Sigmoid colon (tissue), 7 donors: ENCODE data around the gene NSMF. TPM values are rescaled to one million over a fixed set of nuclear protein-coding genes. Genes with fewer than 3 reads are reported as not detected.
A peak's percentile ranks its signal among the peaks of the same experiment; 100 is the strongest.

Experiments
- DNase-seq: peaks from one replicate; pipeline ENCODE4 v3.0.0-alpha.2; 2019
- H3K27ac ChIP-seq, 4 donors: fragments of 200-600 bp; sonication (generic); one replicate each; pipeline ENCODE4 v1.5.1; 2016 to 2019; ENCODE audit warnings: mild to moderate bottlenecking in 1 of 4
- H3K27me3 ChIP-seq, 3 donors: fragments of 200-600 bp; sonication (generic); one replicate each; pipeline ENCODE4 v1.5.1; 2019; ENCODE audit warnings: mild to moderate bottlenecking in 1 of 3
- H3K36me3 ChIP-seq, 4 donors: fragments of 200-600 bp; sonication (generic); one replicate each; pipeline ENCODE4 v1.5.1; 2016 to 2019
- H3K4me1 ChIP-seq, 4 donors: fragments of 200-600 bp; sonication (generic); one replicate each; pipeline ENCODE4 v1.5.1; 2017 to 2019
- H3K4me3 ChIP-seq, 4 donors: fragments of 200-600 bp; sonication (generic); one replicate each; pipeline ENCODE4 v1.5.1; 2017 to 2019; ENCODE audit warnings: mild to moderate bottlenecking in 2 of 4, moderate library complexity in 1 of 4
- H3K9me3 ChIP-seq, 4 donors: fragments of 200-600 bp in 3 of 4; sonication (generic) in 3 of 4; one replicate each; pipeline versions ENCODE4 v1.5.1 to v1.6.1; 2013 to 2019
- EP300 ChIP-seq, 4 donors: sonication (generic); formaldehyde crosslinking; IDR thresholded peaks; one replicate each; pipeline ENCODE4 v1.6.1; 2017; ENCODE audit warnings: antibody characterized with exemption in 4 of 4
- POLR2A ChIP-seq, 2 donors: fragments of 450-650 bp; IDR thresholded peaks; one replicate each; pipeline ENCODE4 v1.6.1; 2016; ENCODE audit warnings: antibody characterized with exemption in 2 of 2, mild to moderate bottlenecking in 2 of 2, moderate library complexity in 2 of 2
- POLR2AphosphoS5 ChIP-seq, 4 donors: sonication (generic); formaldehyde crosslinking; IDR thresholded peaks; one replicate each; pipeline ENCODE4 v1.6.1; 2017; ENCODE audit warnings: antibody characterized with exemption in 4 of 4
- WGBS, 2 donors: extraction: QIAGEN DNeasy Blood & Tissue Kit; methylation state at CpG; one replicate each; pipeline ENCODE4 v1.1.7; 2013; 5-methylcytosine and 5-hydroxymethylcytosine counted together
- intact Hi-C: fragments of 100-400 bp; cut with DNase I; formaldehyde crosslinking; loops from one replicate; pipeline ENCODE4 v1.15.1; 2023
- polyA plus RNA-seq, 3 donors: library from polyadenylated mRNA; stranded (reverse); fragments of 200-250 nt; gene quantifications; one replicate each; pipeline ENCODE4 v1.2.3, GENCODE V29; 2013
- total RNA-seq, 4 donors: library from RNA; depleted of rRNA; stranded (reverse); fragments of >200 nt; gene quantifications; one replicate each; pipeline ENCODE4 v1.1.0, GENCODE V29; 2016
- TF ChIP-seq, protein P1 (sequence below), 4 experiments: fragments of 450-650 bp in 3 of 4; fragments of 200-600 bp in 1 of 4; IDR thresholded peaks; one replicate each; pipeline ENCODE4 v1.5.1; 2016 to 2019; ENCODE audit warnings: antibody characterized with exemption in 4 of 4, mild to moderate bottlenecking in 3 of 4, moderate library complexity in 2 of 4
- donor health status: healthy with polysubstance abuse.
- donor health status: Bipolar disorder and iron deficiency.
- donor health status: healthy.

The NSMF gene
- total and polyA plus RNA-seq, 7 donors: 21.8 to 50.4 (median 31.2) TPM

DNA sequence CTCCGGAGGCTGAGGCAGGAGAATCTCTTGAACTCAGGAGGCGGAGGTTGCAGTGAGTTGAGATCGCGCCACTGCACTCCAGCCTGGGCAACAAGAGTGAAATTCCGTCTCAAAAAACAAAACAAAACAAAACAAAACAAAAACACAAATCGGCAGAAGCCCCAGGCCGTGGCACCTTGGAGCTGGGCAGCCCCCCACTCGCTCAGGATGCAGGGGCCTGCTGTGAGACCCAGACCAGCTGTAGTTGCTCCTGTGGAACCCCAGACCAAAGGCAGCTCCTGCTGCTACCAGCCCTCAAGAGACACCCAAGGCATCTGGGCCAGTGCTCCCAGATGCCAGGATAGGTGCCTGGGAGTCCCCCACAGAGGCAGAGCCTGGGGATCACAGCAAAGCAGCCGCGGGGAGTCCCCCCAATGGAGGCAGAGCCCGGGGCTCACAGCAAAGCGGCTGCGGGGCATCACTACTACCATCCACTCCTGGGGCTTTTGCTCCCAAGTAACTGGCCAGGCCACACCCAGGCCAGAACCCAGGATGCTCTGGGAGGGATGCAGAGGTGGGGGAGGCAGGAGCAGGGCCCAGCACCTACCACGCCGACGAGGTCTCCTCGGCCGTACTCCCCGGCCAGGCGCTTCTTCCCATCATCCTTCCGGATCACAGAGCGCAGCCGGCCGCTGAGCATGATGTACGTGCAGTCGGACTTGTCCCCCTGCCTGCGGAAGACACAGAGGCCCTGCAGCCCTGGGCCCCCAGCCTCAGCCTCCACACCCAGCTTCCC is 37.7 kb upstream of the NSMF start:
- no peaks in the 10 kb centered on the region for H3K9me3 ChIP-seq
- H3K4me3 ChIP-seq: no peak overlapping the region
- TF ChIP-seq POLR2A (IDR thresholded peaks at IDR 0.05): no peak
- TF ChIP-seq, protein P1, sequence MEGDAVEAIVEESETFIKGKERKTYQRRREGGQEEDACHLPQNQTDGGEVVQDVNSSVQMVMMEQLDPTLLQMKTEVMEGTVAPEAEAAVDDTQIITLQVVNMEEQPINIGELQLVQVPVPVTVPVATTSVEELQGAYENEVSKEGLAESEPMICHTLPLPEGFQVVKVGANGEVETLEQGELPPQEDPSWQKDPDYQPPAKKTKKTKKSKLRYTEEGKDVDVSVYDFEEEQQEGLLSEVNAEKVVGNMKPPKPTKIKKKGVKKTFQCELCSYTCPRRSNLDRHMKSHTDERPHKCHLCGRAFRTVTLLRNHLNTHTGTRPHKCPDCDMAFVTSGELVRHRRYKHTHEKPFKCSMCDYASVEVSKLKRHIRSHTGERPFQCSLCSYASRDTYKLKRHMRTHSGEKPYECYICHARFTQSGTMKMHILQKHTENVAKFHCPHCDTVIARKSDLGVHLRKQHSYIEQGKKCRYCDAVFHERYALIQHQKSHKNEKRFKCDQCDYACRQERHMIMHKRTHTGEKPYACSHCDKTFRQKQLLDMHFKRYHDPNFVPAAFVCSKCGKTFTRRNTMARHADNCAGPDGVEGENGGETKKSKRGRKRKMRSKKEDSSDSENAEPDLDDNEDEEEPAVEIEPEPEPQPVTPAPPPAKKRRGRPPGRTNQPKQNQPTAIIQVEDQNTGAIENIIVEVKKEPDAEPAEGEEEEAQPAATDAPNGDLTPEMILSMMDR (IDR thresholded peaks at IDR 0.05): no peak
- TF ChIP-seq POLR2AphosphoS5 (IDR thresholded peaks at IDR 0.05): no peak
- TF ChIP-seq EP300 (IDR thresholded peaks at IDR 0.05): no peak
- peak; percentile 28 for DNase-seq
- peaks cover 0 to 34% (median 0%) of the 10 kb centered on the region in 4 donors for H3K36me3 ChIP-seq
- no peaks in the 10 kb centered on the region for H3K4me1 ChIP-seq
- no peak overlapping the region for H3K27ac ChIP-seq
- no peaks in the 10 kb centered on the region for H3K27me3 ChIP-seq
- 95 to 96% methylated on average over 27 of the region's 27 CpGs for WGBS, 2 donors
- intact Hi-C loops: no loop called here

DNA sequence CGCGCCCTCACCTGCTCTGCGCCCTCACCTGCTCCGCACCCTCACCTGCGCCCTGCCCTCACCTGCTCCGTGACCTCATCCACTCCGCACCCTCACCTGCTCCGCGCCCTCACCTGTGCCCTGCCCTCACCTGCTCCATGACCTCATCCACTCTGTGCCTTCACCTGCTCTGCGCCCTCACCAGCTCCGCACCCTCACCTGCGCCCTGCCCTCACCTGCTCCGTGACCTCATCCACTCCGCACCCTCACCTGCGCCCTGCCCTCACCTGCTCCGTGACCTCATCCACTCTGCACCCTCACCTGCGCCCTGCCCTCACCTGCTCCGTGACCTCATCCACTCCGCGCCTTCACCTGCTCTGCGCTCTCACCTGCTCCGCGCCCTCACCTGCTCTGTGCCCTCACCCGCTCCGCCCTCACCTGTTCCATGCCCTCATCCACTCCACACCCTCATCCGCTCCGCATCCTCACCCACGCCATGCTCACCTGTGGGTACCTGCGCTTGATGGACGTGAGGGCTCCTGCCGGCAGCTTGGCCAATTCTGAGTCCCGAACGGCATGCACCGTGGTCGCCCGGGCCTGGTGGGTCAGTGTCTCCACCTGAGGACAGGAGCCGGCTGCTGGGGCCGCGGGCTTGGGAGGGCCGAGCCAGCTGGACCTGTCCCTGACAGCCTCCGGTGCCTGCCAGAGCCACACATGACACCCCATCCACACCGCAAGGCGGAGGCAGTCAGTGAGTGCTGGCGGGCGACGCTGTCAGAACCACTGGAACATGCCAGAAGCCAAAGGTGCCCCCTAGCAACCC is 35.6 kb upstream of the NSMF start:
- intact Hi-C loops: no loop called here
- no peak overlapping the region for H3K27ac ChIP-seq
- 67 to 95% methylated on average over 46 of the region's 46 CpGs for WGBS, 2 donors
- TF ChIP-seq, protein P1 (IDR thresholded peaks at IDR 0.05): no peak
- TF ChIP-seq POLR2AphosphoS5 (IDR thresholded peaks at IDR 0.05): no peak
- no peak for TF ChIP-seq POLR2A (IDR thresholded peaks at IDR 0.05)
- no peak for TF ChIP-seq EP300 (IDR thresholded peaks at IDR 0.05)
- no peaks in the 10 kb centered on the region for H3K27me3 ChIP-seq
- no peaks in the 10 kb centered on the region for H3K4me1 ChIP-seq
- H3K9me3 ChIP-seq: no peaks in the 10 kb centered on the region
- H3K36me3 ChIP-seq: peaks cover 0 to 20% (median 0%) of the 10 kb centered on the region in 4 donors
- DNase-seq: no peak
- H3K4me3 ChIP-seq: no peak overlapping the region

DNA sequence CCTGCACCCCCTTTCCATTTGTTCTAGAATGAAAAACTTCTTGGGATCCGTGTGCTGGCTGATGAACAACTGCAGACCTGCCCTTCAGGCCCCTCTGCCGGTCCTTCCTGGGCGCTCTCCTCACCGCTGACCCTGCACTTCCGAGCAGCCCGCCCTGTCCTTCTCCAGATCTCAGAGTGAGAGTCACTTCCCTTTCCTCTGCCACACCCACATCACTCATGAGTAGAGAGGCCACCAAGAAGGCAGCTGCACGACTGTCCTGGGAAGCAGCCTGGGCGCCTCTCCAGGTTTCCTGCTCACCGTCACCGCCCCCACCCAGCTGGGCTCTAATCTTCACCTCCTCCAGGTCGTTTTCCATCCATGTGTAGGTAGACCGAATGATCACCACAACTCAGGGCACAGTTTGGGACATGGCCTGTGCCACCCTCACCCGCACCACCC is 35.0 kb upstream of the NSMF start:
- TF ChIP-seq EP300 (IDR thresholded peaks at IDR 0.05) (no peak), POLR2AphosphoS5 (IDR thresholded peaks at IDR 0.05) (no peak), POLR2A (IDR thresholded peaks at IDR 0.05) (no peak)
- TF ChIP-seq, protein P1 (IDR thresholded peaks at IDR 0.05): no peak
- Histone ChIP-seq H3K36me3 (peaks cover 0 to 20% (median 0%) of the 10 kb centered on the region in 4 donors), H3K9me3 (no peaks in the 10 kb centered on the region), H3K27ac (no peak overlapping the region), H3K4me1 (no peaks in the 10 kb centered on the region), H3K27me3 (no peaks in the 10 kb centered on the region), H3K4me3 (no peak overlapping the region)
- WGBS, 2 donors: 20 to 69% methylated on average over 13 of the region's 13 CpGs
- no peak for DNase-seq
- intact Hi-C loops: no loop called here

DNA sequence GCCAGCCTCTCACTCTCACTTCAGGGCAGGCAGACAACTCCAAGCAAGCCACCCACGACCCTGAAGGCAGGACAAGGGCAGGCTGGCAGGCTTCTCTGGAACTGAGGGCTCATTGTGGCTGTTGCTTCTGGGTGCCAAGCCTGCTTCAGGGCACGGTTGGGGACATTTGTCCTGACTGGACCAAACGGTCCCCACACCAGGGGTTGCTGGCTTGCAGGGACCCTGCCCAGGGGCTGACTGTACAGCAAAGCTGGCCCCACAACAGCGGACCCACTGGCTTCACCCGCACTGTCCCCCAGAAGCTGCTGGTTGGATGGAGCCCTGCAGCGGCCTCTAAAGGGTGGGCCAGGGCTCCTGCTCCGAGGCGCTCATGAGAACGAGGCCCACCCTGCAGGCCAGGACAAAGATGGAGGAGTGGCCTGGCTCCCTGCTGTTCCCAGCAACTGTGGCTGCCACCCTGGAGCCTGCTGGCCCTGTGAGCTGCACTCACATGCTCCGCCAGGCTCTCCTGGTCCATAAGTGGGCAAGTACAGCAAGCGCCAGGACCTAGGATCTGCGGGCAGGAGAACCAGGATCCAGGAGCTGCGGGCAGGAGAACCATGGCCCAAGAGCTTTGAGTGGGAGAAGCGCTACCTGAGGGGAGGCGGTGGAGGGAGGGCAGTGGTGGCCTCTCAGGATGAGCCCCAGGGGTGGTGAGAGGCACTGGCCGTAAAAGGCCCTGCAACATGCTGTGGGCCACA is 34.4 kb upstream of the NSMF start:
- whole genome bisulfite sequencing, 2 donors: 95% methylated on average over 16 of the region's 16 CpGs

More for the DNA sequence above, 34.4 kb upstream of the NSMF start:
- no peak for TF ChIP-seq POLR2AphosphoS5 (IDR thresholded peaks at IDR 0.05)
- no peak for TF ChIP-seq EP300 (IDR thresholded peaks at IDR 0.05)
- no peak for TF ChIP-seq POLR2A (IDR thresholded peaks at IDR 0.05)
- TF ChIP-seq, protein P1 (IDR thresholded peaks at IDR 0.05): no peak
- Histone ChIP-seq H3K36me3 (peaks cover 0 to 20% (median 0%) of the 10 kb centered on the region in 4 donors), H3K9me3 (no peaks in the 10 kb centered on the region), H3K27ac (no peak overlapping the region), H3K4me3 (no peak overlapping the region), H3K27me3 (no peaks in the 10 kb centered on the region), H3K4me1 (no peaks in the 10 kb centered on the region)
- intact Hi-C loops: no loop called here
- peak; percentile 51 for DNase-seq
